HG03064 (cell line): ENCODE measurements around the gene AURKB.
"Not testable (repeated sequence)": the region's sequence is repeated elsewhere in the genome, so short reads cannot be mapped to it uniquely, and the experiment has no call there.

Source experiments
- ATAC-seq: cut with Tn5 transposase; IDR thresholded peaks from one replicate; pipeline ENCODE4 v1.9.1; 2021; ENCODE audit warnings: low read depth; ENCODE audit not compliant: unreplicated experiment

The AURKB gene

GRCh38 chr17:8225813-8226535, 15.6 kb upstream of the AURKB start:
- ATAC-seq = no peak

DNA sequence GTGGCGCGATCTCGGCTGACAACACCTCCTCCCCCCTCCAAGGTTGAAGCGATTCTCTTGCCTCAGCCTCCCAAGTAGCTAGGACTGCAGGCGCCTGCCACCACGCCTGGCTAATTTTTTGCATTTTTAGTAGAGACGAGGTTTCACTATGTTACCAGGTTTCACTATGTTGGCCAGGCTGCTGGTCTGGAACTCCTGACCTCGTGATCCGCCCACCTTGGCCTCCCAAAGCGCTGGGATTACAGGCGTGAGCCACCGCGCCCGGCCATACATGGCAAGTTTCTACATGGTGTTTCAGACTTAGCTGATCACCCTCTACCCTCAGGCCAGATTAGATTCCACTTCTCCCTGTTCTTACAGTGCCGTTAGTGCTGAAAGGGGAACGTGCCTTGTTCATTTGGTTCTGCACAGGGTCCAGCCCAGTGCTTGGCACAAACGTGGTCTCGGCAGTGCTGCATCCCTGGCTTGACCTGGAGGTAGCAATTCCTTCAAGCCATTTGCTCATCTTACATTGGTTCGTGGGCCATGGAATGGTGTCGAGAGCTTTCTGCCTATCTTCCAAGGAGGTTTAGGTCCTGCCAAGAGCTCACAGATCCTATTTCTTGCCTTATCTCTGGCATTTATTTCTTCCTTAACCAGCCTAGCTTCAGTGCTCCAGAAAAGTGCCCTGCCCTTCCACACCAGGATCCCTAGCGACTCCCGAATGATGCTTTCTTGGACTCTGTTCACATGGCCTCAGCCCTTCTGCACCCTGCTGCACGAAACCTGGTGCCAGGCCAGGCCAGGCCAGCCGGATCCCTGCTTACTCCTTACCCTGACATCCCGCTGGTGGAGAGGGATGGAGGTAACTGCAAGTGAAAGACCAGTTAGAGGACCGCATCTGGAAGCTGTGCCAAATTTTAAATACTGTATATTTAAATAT, 14.8 kb upstream of the AURKB start:
- no peak for ATAC-seq

DNA sequence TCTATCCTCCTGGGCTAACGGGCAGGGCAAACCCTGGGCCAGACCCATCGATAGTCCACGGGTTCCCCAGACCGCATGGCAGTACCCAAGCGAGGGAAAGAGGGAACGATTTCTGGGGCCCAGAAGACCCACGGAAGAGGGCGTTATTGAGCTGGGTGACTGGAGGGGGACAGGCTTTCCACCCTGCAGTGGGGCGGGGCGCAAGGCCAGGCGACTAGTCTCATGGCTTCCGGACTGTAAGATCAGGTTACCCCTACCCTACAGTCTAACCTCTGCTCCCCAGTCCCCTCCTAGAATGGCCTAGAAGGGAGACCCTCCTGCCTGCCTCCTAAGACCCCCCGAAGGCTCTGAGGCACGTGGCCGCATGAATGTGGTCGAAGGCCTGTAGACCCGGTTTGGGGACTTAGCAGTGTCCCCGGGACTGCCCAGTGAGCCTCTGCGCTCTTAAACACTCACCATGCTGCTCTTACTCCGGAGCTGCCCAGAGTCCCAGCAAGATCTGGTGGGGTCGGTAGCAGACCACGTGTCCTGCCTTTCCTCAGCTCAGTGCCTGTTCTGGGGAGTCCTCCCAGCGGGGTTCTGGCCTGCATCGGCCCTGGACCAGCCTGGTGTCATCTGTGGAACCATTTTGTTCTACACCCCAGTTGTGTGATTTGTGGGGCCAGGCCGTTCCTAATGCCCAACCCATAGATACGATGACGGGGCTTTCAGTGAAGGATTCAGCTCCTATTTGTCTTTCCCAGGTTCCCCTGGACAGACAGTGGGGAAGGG, 13.2 kb upstream of the AURKB start:
- no peak for ATAC-seq

GRCh38 chr17:8222630-8223355, 12.4 kb upstream of the AURKB start:
- ATAC-seq = peak; percentile 34

GRCh38 chr17:8222380-8222629, 11.9 kb upstream of the AURKB start:
- peak; percentile 34 for ATAC-seq

DNA sequence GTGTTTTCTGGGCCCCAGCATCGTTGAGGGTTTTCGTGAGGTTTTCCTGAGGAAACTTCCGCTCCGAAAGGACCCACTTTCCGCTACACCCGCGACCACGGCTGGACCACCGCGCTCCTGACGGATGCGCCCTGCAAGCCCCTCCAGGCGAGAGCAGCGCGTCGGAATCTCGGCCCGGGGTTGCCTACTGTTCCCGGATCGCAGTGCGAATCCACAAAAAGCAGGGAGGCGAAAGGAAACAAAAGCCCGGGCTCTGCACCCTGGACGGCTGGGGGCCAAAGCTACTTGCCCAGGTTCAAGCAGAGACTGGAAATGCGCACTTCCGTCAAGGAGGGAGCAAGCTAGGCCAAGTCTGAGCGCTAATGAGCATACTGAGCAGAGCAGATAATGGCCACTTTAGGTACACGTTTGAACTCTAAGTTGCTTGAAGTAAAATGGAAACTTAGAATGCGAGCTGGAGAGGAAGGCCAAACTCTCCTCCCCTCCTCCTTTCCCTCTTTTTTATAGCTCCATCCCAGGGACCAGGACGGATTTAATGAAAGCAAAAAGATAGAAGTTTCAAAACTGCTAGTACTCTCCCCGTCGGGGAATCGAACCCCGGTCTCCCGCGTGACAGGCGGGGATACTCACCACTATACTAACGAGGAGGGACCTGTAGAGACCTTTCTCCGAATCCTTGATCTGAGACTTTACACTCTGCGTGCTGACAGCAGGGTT, 11.4 kb upstream of the AURKB start:
- ATAC-seq = peak; percentile 46

DNA sequence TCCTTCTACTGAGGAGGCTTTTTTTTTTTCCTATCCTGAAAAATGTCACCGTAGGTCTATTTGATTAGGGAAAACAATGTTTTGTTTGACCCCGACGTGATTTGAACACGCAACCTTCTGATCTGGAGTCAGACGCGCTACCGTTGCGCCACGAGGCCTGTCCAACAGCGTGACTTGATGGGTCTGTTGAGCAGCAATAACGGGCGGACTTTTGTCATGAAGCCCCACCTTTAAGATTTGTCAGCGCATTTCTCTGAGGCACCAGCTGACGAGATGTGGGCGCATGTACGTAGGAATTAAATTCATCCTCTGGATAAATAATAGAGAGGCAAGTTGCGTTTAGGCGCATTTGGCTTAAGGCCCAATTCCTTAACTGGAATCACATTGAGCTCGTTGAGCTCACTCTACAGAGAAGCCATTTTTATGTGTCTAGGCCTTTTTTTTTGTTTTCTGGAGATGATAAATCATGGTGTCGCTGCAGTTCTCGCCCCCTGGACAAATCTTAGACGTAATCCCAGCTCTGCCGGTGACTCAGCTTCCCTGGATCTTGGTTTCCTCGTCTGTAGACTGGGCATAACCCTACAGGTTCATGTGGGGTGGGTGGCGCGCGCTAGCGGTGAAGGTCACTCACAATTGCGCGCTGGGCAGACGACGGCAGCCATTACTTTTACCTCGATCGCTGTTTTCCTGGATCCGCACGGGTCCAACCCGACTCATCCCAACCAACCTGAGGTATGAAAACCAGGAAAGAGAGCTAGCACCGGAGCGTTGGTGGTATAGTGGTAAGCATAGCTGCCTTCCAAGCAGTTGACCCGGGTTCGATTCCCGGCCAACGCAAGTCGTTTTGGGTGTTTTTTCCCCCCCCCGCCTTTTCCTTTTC, 10.6 kb upstream of the AURKB start:
- no peak for ATAC-seq

DNA sequence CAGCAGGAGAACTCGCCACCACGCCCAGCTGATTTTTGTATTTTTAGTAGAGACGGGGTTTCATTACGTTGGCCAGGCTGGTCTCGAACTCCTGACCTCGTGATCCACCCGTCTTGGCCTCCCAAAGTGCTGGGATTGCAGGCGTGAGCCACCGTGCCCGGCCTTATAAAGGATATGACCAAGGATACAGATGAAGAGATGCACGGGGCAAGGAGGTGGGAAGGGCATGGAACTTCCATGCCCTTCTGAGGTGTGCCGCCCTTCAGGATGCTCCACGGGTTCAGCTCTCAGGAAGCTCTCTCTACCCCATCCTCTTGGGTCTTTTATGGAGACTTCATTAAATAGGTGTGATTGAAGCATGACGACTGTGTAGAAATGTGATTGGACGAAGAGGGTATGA, 3.6 kb upstream of the AURKB start:
- not testable (repeated sequence) for ATAC-seq

DNA sequence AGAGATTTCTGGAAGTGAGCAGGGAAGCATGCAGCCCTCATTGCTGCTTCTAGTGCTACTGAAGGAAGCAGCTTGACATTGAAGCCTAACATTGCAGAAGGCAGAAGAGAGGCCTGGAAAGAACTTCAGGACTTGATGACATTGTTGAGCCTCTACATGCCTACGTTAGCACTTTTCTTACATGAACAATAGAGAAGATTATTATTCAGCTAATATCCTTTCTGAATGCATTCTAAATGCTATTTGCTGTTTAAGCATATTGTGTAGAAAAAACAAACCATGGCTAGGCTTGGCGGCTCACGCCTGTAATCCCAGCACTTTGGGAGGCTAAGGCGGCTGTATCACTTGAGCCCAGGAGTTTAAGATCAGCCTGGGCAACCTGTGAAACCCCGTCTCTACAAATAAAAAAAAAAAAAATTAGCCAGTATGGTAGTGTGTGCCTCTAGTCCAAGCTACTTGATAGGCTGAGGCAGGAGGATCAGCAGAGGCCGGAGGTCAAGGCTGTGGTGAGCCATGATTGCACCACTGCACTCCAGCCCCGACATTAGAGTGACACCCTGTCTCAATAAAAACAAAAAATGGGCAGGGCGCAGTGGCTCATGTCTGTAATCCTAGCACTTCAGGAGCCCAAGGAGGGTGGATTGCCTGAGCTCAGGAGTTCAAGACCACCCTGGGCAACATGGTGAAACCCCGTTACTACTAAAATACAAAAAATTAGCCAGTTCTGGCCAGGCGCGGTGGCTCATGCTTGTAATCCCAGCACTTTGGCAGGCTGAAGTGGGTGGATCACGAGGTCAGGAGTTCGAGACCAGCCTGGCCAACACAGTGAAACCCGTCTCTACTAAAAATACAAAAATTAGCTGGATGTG, 2.2 kb upstream of the AURKB start:
- no peak for ATAC-seq

DNA sequence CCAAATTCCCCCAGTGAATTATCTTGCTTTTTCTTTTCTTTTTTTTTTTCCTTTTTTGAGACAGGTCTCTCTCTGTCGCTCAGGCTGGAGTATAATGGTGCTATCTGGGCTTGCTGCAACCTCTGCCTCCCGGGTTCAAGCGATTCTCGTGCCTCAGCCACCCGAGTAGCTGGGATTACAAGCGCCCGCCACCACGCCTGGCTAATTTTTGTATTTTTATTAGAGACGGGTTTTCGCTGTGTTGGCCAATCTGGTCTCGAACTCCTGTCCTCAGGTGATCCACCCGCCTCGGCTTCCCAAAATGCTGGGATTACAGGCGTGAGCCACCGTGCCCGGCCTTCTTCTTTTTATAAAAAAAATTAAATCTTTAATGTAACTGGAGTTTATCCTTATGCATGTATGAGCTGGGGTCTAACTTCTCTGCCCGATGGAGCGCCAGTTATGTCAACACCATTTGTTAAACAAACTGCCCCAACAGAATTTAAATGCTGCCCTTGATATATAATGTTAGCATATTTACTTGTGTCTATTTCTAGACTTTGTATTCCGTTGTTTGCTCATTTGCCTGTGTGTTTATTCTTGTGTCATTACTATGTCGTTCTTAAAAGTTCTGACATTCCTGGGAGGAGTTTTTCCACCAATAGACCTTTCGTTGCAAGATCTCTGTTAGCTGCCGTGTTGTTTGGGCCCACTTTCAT, 535 bp upstream of the AURKB start:
- no peak for ATAC-seq

DNA sequence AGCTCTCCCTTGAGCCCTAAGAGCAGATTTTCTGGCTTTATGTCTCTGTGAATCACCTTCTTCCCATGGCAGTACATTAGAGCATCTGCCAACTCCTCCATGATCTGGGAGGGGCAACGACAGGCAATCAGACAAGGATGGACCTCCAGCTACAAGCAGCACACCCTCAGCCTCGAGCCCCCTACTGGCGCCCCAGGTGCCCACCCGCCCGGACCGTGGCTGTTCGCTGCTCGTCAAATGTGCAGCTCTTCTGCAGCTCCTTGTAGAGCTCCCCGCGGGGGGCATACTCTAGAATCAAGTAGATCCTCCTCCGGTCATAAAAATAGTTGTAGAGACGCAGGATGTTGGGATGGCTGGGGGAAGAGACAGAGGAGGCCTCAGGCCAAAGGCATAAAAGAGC, 3.8 kb downstream of the AURKB start:
- ATAC-seq = no peak

DNA sequence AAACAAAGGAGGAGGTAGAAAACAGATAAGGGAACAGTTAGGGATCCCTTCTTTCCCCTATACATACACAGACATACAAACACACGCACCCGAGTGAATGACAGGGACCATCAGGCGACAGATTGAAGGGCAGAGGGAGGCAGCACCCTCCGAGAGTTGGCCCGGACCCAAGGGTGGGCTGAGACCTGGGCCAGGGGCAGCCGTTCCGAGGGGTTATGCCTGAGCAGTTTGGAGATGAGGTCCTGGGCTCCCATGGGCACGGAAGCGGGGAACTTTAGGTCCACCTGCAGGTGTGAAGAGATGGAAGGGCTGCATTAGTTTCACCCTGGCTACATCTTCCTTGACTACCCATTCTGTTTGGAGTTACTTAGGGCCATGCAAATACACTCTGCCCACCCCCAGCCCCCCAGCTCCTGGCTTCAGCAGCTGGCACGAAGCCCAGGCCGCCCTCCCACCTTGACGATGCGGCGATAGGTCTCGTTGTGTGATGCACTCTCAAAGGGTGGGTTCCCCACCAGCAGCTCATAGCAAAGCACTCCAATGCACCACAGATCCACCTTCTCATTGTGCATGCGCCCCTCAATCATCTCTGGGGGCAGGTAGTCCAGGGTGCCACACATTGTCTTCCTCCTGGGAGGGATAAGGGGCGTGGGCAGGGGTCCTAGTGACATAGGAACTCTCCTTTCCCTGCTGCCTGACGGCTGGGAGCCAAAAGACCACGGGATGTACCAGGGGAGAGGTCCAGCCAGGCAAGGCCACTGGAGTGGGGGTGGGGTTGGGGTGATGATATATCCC, 5.4 kb downstream of the AURKB start:
- no peak for ATAC-seq

DNA sequence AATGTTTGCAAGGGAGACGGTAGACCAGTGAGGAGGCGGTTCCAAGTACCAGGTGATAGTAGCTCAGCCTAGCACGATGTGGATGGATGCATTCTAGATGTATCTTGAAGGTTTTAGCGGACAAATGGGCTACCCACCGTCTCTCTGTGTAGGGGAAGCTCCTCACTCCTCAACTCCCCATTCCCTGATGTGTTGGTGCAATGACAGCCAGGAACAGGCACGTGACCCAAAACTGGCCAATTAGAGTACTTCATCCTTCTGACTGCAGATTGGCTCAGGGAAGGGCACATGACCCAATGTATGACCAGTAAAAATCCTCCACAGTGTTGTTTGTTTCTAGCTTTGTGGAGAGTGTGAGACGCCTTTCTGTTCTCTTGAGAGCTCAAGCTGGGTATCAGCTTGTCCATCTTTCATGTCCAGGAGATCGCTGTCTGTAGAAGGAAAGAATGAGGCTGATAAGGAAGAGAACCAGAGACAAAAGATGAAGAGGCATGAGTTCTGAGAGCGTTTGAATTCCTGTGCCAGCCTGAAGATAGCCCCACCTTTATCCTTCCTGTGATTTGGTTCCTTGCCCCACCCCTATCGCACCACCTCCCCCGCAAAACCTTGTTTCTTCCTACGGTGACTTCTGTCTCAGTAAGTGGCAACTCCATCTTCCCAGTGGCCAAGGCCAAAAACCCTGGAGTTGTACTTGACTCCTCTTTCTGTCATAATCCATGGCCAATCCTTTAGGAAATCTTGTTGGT, 18.1 kb downstream of the AURKB start:
- ATAC-seq = no peak

DNA sequence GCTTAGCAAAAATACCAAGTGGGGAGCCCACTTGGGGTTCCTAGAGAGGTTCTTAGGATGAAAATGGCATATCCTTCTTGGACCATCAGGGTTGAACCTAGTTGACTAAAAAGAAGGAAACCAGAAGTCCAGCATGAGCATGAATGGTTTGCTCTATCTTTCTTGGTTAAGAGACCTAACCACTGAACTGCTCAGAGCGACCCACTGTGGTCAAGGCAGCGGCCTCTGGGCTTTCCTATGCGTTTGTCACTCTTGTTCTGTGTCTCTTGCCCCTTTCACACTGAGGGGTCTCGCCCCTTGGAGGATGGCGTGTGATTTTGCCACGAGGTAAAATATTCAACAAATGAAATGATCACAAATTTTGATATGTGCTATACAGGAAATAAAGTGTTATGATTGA, 19.9 kb downstream of the AURKB start:
- ATAC-seq = no peak

GRCh38 chr17:8189711-8190477, 20.5 kb downstream of the AURKB start, which contains the start of gene BORCS6:
BORCS6 (minus strand) TSS chr17:8190180; CDS start chr17:8190140, 40 bp downstream.
- ATAC-seq = peak; percentile 38
